Epithelial cell of proximal tubule (primary cell): ENCODE results near the gene SPTAN1. TPM values are rescaled to one million over a fixed set of nuclear protein-coding genes. Genes with fewer than 3 reads are reported as not detected.

ENCODE experiments used
- DNase-seq: peaks from one replicate; pipeline ENCODE4 v3.0.0-alpha.2; 2011; ENCODE audit warnings: low read depth
- H3K4me3 ChIP-seq: 2 replicates; pipeline ENCODE4 v1.5.1; 2011; ENCODE audit warnings: low read depth, mild to moderate bottlenecking, low read length
- total RNA-seq: library from RNA; depleted of rRNA; stranded (reverse); fragments of >200 nt; gene quantifications from 2 replicates; pipeline ENCODE4 v1.2.3, GENCODE V29; 2015
- TF ChIP-seq, protein P1 (sequence below): conservative IDR thresholded peaks from 2 replicates; pipeline ENCODE4 v1.5.1; 2012; ENCODE audit warnings: low read depth, mild to moderate bottlenecking, low read length

Gene SPTAN1
- total RNA-seq, 1 donor from 2014 or later: 193 TPM

GRCh38 chr9:128614728-128615127, 62.3 kb downstream of the SPTAN1 start:
- TF ChIP-seq, protein P1, sequence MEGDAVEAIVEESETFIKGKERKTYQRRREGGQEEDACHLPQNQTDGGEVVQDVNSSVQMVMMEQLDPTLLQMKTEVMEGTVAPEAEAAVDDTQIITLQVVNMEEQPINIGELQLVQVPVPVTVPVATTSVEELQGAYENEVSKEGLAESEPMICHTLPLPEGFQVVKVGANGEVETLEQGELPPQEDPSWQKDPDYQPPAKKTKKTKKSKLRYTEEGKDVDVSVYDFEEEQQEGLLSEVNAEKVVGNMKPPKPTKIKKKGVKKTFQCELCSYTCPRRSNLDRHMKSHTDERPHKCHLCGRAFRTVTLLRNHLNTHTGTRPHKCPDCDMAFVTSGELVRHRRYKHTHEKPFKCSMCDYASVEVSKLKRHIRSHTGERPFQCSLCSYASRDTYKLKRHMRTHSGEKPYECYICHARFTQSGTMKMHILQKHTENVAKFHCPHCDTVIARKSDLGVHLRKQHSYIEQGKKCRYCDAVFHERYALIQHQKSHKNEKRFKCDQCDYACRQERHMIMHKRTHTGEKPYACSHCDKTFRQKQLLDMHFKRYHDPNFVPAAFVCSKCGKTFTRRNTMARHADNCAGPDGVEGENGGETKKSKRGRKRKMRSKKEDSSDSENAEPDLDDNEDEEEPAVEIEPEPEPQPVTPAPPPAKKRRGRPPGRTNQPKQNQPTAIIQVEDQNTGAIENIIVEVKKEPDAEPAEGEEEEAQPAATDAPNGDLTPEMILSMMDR: no peak
- DNase-seq: no peak
- no peak overlapping the region for H3K4me3 ChIP-seq

DNA sequence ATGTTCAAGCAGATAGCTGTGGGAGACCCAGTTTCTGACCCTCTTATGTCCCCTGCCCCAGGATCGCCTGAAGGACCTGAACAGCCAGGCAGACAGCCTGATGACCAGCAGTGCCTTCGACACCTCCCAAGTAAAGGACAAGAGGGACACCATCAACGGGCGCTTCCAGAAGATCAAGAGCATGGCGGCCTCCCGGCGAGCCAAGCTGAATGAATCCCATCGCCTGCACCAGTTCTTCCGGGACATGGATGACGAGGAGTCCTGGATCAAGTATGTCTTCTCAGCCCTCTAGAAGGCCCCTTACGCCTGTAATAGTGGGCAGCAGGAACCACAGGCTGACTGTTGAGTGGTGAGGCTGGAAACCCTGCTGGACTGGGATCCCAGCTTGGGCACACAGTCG, 63.2 kb downstream of the SPTAN1 start:
- H3K4me3 ChIP-seq: no peak overlapping the region
- TF ChIP-seq, protein P1: no peak
- no peak for DNase-seq

DNA sequence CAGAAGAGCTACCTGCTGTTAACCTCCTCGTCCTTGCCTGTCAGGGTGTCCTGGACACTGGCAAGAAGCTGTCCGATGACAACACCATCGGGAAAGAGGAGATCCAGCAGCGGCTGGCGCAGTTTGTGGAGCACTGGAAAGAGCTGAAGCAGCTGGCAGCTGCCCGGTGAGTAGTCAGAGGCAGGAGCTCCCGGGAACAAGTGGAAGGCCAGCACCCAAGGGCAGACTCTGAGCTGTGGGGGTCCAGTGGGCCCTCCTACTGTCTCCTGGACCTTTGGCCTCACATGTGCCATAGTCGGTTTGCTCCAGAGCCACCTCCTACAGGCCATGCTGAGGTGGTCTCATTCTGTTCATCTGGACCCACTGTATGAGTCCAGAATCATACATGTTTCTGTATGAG, 65.6 kb downstream of the SPTAN1 start:
- DNase-seq: no peak
- TF ChIP-seq, protein P1: no peak
- H3K4me3 ChIP-seq: no peak overlapping the region

GRCh38 chr9:128619127-128619526, 66.7 kb downstream of the SPTAN1 start:
- DNase-seq: no peak
- TF ChIP-seq, protein P1: no peak

DNA sequence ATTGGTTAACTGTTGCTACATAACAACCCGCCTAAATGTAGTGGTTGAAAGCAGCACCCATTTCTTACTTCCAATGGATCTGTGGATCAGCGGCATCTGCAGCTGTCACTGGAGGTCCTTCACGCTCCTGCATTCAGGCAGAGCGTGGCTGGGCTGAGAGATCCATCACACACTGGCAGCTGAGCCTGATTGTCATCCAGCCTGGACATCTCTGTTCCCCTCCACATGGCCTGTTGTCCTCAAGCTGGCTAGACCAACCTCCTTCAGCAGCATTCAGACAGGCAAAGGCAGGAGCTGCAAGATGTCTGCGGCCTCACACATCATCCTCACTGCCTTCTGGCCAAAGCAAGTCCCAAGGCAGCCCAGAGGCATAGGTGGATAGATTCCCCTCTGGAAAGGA, 67.4 kb downstream of the SPTAN1 start:
- no peak for DNase-seq
- TF ChIP-seq, protein P1: no peak

More at GRCh38 chr9:128619127-128619526, 66.7 kb downstream of the SPTAN1 start:
- H3K4me3 ChIP-seq: no peak overlapping the region

DNA sequence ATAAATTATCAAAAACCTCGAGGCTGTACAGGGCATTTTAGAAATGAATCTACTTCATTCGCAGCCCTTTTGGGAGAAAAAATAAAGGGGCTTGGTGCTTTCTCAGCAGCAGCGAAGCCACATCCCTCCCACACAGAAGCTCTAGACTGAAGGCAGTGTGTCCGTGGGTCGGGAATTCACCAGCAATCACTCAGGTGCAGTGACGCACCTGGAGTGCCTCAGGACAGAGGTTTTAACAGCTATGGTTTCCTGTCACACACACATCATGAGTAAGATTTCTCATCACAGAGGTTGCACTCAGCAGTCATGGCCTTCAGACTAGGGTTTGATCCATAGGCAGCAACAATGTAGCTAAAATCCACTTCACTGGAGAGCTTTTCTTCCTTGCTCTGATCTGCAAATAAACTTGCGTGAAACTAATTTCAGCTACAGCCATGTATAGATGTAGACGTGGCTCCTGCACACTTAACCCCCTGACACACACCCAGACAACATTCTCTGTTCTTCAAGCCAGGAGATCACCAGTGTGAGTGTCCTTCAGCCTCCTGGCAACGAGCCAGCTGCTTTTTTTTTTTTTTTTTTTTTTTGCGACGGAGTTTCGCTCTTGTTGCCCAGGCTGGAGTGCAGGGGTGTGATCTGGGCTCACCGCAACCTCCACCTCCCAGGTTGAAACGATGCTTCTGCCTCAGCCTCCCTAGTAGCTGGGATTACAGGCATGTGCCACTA, 69.5 kb downstream of the SPTAN1 start:
- DNase-seq: no peak
- TF ChIP-seq, protein P1: no peak
- no peak overlapping the region for H3K4me3 ChIP-seq

More for the DNA sequence above, 67.4 kb downstream of the SPTAN1 start:
- no peak overlapping the region for H3K4me3 ChIP-seq

DNA sequence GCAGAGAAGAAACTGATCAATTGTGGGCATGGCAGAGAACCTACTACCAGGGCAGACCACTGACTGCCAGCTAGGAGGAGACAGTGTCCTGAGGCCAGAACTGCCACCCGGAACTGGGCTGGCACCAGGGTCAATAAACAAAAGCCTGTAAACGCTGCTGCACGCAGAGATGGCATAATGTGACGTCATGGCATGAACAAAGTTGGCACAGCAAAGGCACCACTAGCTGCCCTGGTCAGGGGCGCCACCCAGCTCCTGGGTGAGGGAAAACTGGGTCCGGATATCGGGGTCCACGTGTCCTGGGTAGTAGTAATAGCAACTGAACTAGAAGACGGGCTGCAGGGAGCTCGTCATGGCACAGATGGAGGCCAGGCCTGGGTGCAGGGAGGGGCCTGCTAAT, 72.2 kb downstream of the SPTAN1 start:
- no peak for DNase-seq
- TF ChIP-seq, protein P1: no peak
- H3K4me3 ChIP-seq: no peak overlapping the region
